Uterus (tissue), 2 donors: ENCODE results near the gene IGFBP6.

ENCODE experiments used
- POLR2A ChIP-seq, 2 donors: fragments of 450-650 bp; IDR thresholded peaks; one replicate each; pipeline ENCODE4 v1.6.1; 2016; ENCODE audit warnings: antibody characterized with exemption in 2 of 2, mild to moderate bottlenecking in 1 of 2, moderate library complexity in 1 of 2
- TF ChIP-seq, protein P1 (sequence below), 4 experiments: fragments of 200-600 bp in 2 of 4; fragments of 450-650 bp in 2 of 4; sonication (generic) in 2 of 4; IDR thresholded peaks; one replicate each; pipeline ENCODE4 v1.5.1; 2016 to 2019; ENCODE audit warnings: antibody characterized with exemption in 4 of 4, mild to moderate bottlenecking in 2 of 4, moderate library complexity in 1 of 4

DNA sequence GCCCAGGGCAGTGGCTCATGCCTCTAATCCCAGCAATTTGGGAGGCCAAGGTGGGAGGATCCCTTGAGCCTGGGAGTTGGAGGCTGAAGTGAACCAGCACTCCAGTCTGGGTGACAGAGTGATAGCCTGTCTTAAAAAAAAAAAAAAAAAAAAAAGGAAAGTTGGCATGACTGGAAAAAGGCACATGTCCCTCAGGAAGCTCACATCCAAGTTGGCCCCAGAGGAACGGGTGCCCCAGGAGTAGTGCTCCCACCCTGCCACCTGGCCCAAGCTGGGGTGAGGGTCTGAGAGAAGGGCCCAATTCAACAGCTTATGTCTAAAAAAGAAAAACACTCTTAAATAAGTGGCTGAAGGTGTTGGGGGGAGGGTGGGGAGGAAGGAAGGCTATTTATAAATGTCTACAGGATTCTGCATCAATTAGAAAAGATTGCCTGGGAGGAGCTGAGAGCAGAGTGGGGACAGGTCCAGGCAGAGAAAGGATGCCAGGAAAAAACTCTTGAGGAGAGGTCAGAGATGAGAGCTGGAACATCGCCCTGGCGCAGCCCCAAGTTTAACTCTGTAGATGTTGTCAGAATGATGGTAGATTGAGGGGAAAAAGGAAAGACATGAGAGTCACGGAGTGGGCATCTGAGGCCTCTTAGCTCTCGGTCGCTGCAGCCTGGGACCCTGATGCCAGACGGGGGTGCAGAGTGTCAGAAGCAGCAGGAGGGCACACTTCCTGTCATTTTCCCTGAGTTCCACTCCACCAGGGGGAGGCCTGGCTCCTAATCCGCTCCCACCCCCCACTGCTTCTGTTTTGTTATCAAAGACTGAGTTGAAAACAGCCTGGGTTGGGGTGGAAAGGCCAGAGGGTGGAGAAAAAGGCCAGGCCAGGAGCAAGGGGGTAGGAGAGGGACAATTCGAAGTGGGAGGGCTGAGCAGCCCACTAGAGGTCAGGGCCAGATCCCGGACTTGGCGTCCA, 25.6 kb upstream of the IGFBP6 start:
- TF ChIP-seq, protein P1, sequence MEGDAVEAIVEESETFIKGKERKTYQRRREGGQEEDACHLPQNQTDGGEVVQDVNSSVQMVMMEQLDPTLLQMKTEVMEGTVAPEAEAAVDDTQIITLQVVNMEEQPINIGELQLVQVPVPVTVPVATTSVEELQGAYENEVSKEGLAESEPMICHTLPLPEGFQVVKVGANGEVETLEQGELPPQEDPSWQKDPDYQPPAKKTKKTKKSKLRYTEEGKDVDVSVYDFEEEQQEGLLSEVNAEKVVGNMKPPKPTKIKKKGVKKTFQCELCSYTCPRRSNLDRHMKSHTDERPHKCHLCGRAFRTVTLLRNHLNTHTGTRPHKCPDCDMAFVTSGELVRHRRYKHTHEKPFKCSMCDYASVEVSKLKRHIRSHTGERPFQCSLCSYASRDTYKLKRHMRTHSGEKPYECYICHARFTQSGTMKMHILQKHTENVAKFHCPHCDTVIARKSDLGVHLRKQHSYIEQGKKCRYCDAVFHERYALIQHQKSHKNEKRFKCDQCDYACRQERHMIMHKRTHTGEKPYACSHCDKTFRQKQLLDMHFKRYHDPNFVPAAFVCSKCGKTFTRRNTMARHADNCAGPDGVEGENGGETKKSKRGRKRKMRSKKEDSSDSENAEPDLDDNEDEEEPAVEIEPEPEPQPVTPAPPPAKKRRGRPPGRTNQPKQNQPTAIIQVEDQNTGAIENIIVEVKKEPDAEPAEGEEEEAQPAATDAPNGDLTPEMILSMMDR (IDR thresholded peaks at IDR 0.05), result peak in 1 of 4 experiments; percentile 31
- no peak for TF ChIP-seq POLR2A (IDR thresholded peaks at IDR 0.05)
